T-helper 1 cell treated with Interleukin-12 subunit alpha and Interleukin-12 subunit beta and Interleukin-4 antibody, amounts not matched to agents 30 μg/mL and 1 μg/mL, for 36 hours (primary cell): ENCODE data around the gene PYCR2.

Source experiments
- H3K27ac Mint-ChIP-seq: one replicate; pipeline ENCODE4 v1.8.0; 2021; ENCODE audit warnings: mild to moderate bottlenecking, mixed read lengths
- H3K27me3 Mint-ChIP-seq: one replicate; pipeline ENCODE4 v1.8.0; 2021; ENCODE audit warnings: low read depth, mixed read lengths
- H3K36me3 Mint-ChIP-seq: one replicate; pipeline ENCODE4 v1.8.0; 2021; ENCODE audit warnings: low read depth, mixed read lengths
- H3K4me1 Mint-ChIP-seq: one replicate; pipeline ENCODE4 v1.8.0; 2021; ENCODE audit warnings: low read depth, mixed read lengths
- H3K4me3 Mint-ChIP-seq: one replicate; pipeline ENCODE4 v1.8.0; 2021; ENCODE audit warnings: mild to moderate bottlenecking, moderate library complexity, mixed read lengths
- H3K9me3 Mint-ChIP-seq: one replicate; pipeline ENCODE4 v1.8.0; 2021; ENCODE audit warnings: mixed read lengths

Gene PYCR2

GRCh38 chr1:225917536-225917935, 6.5 kb downstream of the PYCR2 start:
- no peak overlapping the region for H3K27ac Mint-ChIP-seq
- peaks cover 15% of the 10 kb centered on the region for H3K4me1 Mint-ChIP-seq
- peaks cover 41% of the 10 kb centered on the region for H3K36me3 Mint-ChIP-seq
- H3K27me3 Mint-ChIP-seq, result no peaks in the 10 kb centered on the region
- no peak overlapping the region for H3K4me3 Mint-ChIP-seq
- H3K9me3 Mint-ChIP-seq, result no peaks in the 10 kb centered on the region

DNA sequence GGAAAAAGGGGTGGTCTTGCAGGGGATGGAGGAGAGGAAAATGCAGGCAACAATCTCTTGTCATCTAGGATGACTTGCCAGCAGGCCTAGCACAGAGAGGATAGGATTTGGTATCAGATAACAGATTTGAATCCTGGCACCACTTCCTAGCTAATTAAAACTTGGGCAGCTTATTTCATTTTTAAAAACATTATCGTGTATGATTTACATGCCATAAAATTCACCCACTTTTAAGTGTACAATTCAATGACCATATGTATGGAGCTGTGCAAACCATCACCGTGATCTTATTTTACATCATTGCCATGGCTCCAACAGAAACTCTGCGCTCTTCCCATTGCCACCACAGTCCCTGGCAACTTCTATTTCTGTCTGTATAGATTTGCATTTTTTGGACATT, 6.9 kb downstream of the PYCR2 start:
- H3K27ac Mint-ChIP-seq, result no peak overlapping the region
- H3K9me3 Mint-ChIP-seq, result no peaks in the 10 kb centered on the region
- no peaks in the 10 kb centered on the region for H3K27me3 Mint-ChIP-seq
- peaks cover 39% of the 10 kb centered on the region for H3K36me3 Mint-ChIP-seq
- no peak overlapping the region for H3K4me3 Mint-ChIP-seq
- H3K4me1 Mint-ChIP-seq, result peaks cover 13% of the 10 kb centered on the region

GRCh38 chr1:225915538-225915991, 8.5 kb downstream of the PYCR2 start:
- Mint-ChIP-seq H3K4me3 (no peak overlapping the region), H3K27me3 (no peaks in the 10 kb centered on the region), H3K36me3 (peaks cover 36% of the 10 kb centered on the region), H3K9me3 (no peaks in the 10 kb centered on the region), H3K27ac (no peak overlapping the region), H3K4me1 (peaks cover 12% of the 10 kb centered on the region)

- Mint-ChIP-seq H3K9me3 (no peaks in the 10 kb centered on the region), H3K4me3 (no peak overlapping the region), H3K4me1 (peaks cover 13% of the 10 kb centered on the region), H3K27ac (no peak overlapping the region), H3K27me3 (peaks cover under 1% of the 10 kb centered on the region), H3K36me3 (peaks cover 34% of the 10 kb centered on the region)
These were observed 9.1 kb downstream of the PYCR2 start for GRCh38 chr1:225914947-225915346.

- peaks cover 14% of the 10 kb centered on the region for H3K4me1 Mint-ChIP-seq
- H3K36me3 Mint-ChIP-seq, result peaks cover 30% of the 10 kb centered on the region
- H3K27me3 Mint-ChIP-seq, result peaks cover 5% of the 10 kb centered on the region
- H3K27ac Mint-ChIP-seq, result no peak overlapping the region
- no peaks in the 10 kb centered on the region for H3K9me3 Mint-ChIP-seq
- H3K4me3 Mint-ChIP-seq, result no peak overlapping the region
These were observed 9.7 kb downstream of the PYCR2 start for GRCh38 chr1:225914391-225914790.

GRCh38 chr1:225911191-225912130, 12.6 kb downstream of the PYCR2 start:
- Mint-ChIP-seq H3K4me3 (no peak overlapping the region), H3K36me3 (peaks cover 15% of the 10 kb centered on the region), H3K4me1 (peaks cover 12% of the 10 kb centered on the region), H3K9me3 (no peaks in the 10 kb centered on the region), H3K27me3 (peaks cover 9% of the 10 kb centered on the region), H3K27ac (no peak overlapping the region)

GRCh38 chr1:225909477-225909876, 14.6 kb downstream of the PYCR2 start:
- Mint-ChIP-seq H3K4me1 (peaks cover 16% of the 10 kb centered on the region), H3K27me3 (peaks cover 20% of the 10 kb centered on the region), H3K9me3 (no peaks in the 10 kb centered on the region), H3K4me3 (no peak overlapping the region), H3K27ac (peak overlapping the region; percentile 2), H3K36me3 (peaks cover 7% of the 10 kb centered on the region)

DNA sequence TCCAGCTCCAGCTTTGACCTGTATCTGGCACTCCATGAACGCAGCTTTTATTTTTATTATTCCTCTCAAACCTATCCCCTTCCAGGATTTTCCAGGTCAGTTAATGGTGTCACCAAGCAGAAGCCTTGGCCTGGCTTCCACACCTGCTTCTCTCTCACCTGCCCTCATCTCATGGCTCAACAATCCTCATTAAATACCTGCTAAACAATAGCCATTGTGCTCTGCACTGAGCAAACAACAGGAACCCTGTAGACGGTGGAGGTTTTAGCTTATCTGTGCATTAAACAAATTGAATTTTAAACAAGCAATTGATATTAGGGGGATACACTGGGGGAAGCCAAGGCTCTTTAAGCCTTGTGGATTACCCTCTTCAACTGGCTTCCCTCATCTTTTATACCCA, 15.3 kb downstream of the PYCR2 start:
- peaks cover 16% of the 10 kb centered on the region for H3K4me1 Mint-ChIP-seq
- H3K27me3 Mint-ChIP-seq, result peaks cover 23% of the 10 kb centered on the region
- H3K9me3 Mint-ChIP-seq, result no peaks in the 10 kb centered on the region
- H3K4me3 Mint-ChIP-seq, result no peak overlapping the region
- no peak overlapping the region for H3K27ac Mint-ChIP-seq
- H3K36me3 Mint-ChIP-seq, result peaks cover 7% of the 10 kb centered on the region

- Mint-ChIP-seq H3K36me3 (peaks cover 7% of the 10 kb centered on the region), H3K4me1 (peaks cover 16% of the 10 kb centered on the region), H3K27me3 (peaks cover 28% of the 10 kb centered on the region), H3K9me3 (no peaks in the 10 kb centered on the region), H3K27ac (no peak overlapping the region), H3K4me3 (no peak overlapping the region)
These were observed 15.9 kb downstream of the PYCR2 start for GRCh38 chr1:225908013-225908640.

DNA sequence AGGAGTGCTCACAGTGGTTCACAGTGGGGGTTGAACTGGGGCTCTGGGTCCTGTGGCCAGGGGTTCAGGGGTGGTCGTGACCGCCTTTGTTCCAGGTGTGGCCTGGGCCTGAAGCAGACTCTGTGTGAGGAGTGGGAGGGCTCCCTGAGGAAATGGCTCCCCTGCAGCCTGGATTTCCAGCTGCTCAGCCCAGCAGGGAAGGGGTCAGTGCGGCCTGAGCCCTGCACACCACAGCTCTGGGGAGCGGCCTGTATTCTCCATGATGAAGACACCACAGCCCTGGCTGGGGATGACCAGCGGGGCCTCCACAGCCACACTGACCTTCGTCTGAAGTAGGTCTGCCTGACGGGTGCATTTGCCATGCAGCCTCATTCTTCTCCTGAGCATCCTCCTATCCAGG, 16.7 kb downstream of the PYCR2 start:
- H3K4me1 Mint-ChIP-seq, result peaks cover 16% of the 10 kb centered on the region

DNA sequence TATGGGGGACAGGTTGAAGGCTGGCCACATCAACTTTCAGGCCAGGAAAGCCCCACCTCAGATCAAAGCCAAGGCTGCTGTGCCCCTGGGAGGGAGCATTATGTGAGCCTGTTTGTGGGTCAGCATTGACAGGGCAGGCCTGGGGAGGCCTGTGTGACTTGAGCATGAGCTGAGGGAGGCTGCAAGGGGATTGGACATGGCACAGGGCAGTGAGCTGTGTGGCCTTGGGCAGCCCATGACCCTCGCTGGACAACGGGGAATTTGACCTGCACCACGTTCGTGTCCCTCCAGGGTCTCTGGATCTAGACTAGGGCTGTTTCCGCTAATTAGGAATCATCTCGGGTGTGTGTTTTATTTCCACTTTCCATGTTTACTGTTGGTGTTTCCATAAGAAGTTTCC, 17.6 kb downstream of the PYCR2 start:
- Mint-ChIP-seq H3K27me3 (peaks cover 32% of the 10 kb centered on the region), H3K4me1 (peaks cover 16% of the 10 kb centered on the region), H3K4me3 (no peak overlapping the region), H3K27ac (no peak overlapping the region), H3K36me3 (peaks cover 1% of the 10 kb centered on the region), H3K9me3 (no peaks in the 10 kb centered on the region)

More for the DNA sequence above, 16.7 kb downstream of the PYCR2 start:
- no peak overlapping the region for H3K4me3 Mint-ChIP-seq
- H3K9me3 Mint-ChIP-seq, result no peaks in the 10 kb centered on the region
- peaks cover 32% of the 10 kb centered on the region for H3K27me3 Mint-ChIP-seq
- no peak overlapping the region for H3K27ac Mint-ChIP-seq
- H3K36me3 Mint-ChIP-seq, result peaks cover 3% of the 10 kb centered on the region

DNA sequence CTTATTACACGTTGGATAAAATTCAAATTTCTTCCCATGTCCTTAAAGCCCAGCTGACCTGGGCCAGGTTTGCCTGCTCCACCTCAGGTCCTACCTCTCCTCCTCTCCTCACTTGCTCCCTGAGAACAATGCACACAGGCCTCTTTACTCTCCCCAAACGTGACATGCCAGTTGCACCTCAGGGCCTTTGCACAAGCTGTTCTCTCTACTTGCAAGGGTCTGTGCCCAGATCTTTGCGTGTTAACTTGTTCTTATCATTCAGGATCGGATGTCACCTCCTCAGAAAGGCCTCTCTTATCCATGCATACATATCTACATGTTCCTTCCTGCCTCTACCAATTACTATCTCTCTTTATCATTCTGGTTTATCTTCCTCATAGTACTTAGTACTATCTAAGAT, 20.4 kb downstream of the PYCR2 start:
- Mint-ChIP-seq H3K4me1 (peaks cover 11% of the 10 kb centered on the region), H3K36me3 (no peaks in the 10 kb centered on the region), H3K27me3 (peaks cover 36% of the 10 kb centered on the region), H3K27ac (no peak overlapping the region), H3K9me3 (no peaks in the 10 kb centered on the region), H3K4me3 (no peak overlapping the region)

DNA sequence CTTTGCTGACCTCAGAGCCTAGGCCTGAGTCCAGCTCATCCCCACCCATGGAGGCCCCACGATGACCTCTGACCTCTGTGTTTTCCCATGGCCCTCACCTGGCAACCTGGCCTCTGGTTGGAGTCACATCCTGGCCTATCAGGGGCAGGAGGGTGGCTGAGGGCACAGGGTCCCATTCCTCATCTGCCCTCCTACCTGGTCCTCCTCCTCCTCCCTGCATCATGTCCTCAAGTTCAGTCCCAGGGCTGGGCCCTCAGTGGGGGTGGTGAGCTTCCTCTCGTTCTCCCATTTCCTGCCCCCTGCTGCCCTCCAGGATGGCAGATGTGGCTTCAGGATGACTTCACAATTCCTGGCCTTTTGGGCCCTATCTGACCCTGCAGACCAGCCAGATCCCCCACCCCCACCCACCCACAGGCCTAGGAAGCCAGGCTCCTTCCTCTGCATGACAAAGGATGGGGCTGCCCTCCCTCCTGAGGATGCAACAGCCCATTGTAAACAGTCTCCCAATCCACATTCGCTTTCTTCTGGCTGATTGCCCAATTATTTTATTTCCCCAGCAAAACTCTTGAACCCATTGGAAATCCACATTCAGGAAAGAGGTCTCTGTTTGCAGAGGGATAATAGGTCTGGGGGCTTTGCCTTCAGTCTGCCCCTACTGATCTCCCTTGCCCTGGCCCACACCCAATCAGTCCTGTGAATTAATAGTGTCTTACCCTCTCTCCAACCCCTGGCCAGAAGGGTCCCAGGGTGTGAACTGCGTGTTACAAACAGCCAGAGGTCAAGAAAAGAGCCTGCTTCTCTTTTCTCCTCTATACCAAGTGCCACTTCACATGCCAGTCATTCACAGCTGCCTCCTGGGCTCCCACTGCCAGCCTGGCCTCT, 24.8 kb downstream of the PYCR2 start:
- H3K9me3 Mint-ChIP-seq, result no peaks in the 10 kb centered on the region
- H3K27ac Mint-ChIP-seq, result peak overlapping the region; percentile 22
- H3K27me3 Mint-ChIP-seq, result peaks cover 43% of the 10 kb centered on the region
- peaks cover 33% of the 10 kb centered on the region for H3K4me1 Mint-ChIP-seq
- no peaks in the 10 kb centered on the region for H3K36me3 Mint-ChIP-seq
- H3K4me3 Mint-ChIP-seq, result no peak overlapping the region
